ENCODE results near the gene STKLD1. TPM values are rescaled to one million over a fixed set of nuclear protein-coding genes. Genes with fewer than 3 reads are reported as not detected.

STKLD1 gene
- total RNA-seq, 4 donors from 2014 or later, result 0.94 TPM; not detected in 3

DNA sequence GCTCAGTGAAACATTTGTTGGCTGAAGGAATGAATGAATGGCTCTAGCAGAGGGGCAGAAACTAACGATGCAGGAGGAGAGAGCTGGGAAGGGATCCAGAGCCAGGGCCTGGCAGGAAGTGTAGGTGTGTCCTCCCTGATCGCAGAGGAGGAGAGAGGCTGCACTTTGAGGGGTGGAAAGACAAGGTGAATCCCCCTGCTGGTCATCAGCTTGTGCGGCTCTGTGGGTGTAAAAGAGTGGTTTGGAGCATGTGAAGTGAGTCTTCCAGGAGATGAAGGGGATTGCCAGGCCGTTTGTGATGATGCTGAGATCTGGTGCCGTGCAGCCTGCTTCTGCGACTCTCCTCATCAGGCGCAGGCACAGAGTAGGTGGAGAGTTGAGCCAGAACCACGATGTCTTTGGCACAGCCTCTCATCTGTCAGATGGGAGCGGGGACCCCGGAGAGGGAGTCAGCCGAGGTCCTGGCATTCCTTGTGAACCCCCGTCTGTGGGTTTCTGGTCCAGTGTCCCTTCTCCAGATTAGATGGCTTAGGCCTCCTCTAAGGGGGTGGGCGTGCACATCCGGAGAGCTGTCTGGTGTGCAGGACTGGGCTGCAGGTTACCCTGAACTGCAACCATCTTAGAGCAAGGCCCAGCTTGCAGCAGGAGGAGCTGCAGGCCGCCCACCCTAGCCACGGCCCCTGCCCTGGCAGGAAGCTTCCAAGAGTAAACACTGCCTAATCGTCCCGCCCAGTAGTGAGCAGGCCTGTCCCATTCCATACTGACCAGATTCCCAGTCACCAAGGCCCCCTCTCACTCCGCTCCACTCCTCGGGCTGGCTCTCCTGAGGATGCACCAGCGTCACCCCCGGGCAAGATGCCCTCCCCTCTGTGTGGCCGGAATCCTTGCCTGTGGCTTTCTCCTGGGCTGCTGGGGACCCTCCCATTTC, 45.7 kb downstream of the STKLD1 start, which contains the start of gene ADAMTS13:
Gene ADAMTS13 (plus strand): TSS at position 753 of the 928 bp plus-strand sequence. CDS start 77 bp downstream, at position 830.
- Histone ChIP-seq H3K9me3 (no peaks in the 10 kb centered on the region), H3K27ac (no peak within 1 kb of the TSS), H3K27me3 (no peaks in the 10 kb centered on the region), H3K4me1 (peaks cover 3 to 14% (median 4%) of the 10 kb centered on the region in 4 donors), H3K36me3 (no peaks in the 10 kb centered on the region), H3K4me3 (no peak within 1 kb of the TSS)
- no peak for DNase-seq
- no peak for TF ChIP-seq POLR2A (IDR thresholded peaks at IDR 0.05)
- TF ChIP-seq, protein P1, sequence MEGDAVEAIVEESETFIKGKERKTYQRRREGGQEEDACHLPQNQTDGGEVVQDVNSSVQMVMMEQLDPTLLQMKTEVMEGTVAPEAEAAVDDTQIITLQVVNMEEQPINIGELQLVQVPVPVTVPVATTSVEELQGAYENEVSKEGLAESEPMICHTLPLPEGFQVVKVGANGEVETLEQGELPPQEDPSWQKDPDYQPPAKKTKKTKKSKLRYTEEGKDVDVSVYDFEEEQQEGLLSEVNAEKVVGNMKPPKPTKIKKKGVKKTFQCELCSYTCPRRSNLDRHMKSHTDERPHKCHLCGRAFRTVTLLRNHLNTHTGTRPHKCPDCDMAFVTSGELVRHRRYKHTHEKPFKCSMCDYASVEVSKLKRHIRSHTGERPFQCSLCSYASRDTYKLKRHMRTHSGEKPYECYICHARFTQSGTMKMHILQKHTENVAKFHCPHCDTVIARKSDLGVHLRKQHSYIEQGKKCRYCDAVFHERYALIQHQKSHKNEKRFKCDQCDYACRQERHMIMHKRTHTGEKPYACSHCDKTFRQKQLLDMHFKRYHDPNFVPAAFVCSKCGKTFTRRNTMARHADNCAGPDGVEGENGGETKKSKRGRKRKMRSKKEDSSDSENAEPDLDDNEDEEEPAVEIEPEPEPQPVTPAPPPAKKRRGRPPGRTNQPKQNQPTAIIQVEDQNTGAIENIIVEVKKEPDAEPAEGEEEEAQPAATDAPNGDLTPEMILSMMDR (IDR thresholded peaks at IDR 0.05), result no peak

DNA sequence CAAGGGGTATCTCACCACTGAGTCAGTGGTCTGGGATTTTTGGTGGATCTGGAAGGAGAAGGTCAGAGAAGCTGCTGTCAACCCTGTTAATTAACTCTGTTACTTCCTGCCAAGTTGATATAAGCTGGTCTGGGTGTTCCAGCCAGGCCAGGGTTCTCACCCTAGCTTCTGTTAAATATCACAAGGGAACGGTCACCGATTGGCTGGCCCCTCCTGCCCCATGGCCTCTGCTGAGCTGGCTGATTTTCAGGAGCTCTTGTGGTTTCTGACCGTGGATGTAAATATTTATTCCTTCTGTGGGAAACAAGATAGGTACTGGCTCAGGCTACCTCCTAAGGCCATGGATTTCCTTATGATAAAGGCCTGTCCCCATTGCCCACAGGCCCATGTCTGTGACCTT, 47.0 kb downstream of the STKLD1 start:
- TF ChIP-seq, protein P1 (IDR thresholded peaks at IDR 0.05), result no peak
- TF ChIP-seq POLR2A (IDR thresholded peaks at IDR 0.05), result no peak
- DNase-seq, result no peak

GRCh38 chr9:133424187-133424586, 48.0 kb downstream of the STKLD1 start:
- H3K9me3 ChIP-seq, result peaks cover 0 to 3% (median 0%) of the 10 kb centered on the region in 4 donors
- no peaks in the 10 kb centered on the region for H3K36me3 ChIP-seq
- H3K27me3 ChIP-seq, result peaks cover 0 to 5% of the 10 kb centered on the region in 2 donors

More for the DNA sequence above, 47.0 kb downstream of the STKLD1 start:
- H3K4me3 ChIP-seq, result no peak overlapping the region
- peaks cover 0 to 3% (median 0%) of the 10 kb centered on the region in 4 donors for H3K9me3 ChIP-seq
- no peaks in the 10 kb centered on the region for H3K36me3 ChIP-seq
- H3K27me3 ChIP-seq, result peaks cover 0 to under 1% of the 10 kb centered on the region in 2 donors
- no peak overlapping the region for H3K27ac ChIP-seq
- peaks cover 0 to 14% (median 4%) of the 10 kb centered on the region in 4 donors for H3K4me1 ChIP-seq

DNA sequence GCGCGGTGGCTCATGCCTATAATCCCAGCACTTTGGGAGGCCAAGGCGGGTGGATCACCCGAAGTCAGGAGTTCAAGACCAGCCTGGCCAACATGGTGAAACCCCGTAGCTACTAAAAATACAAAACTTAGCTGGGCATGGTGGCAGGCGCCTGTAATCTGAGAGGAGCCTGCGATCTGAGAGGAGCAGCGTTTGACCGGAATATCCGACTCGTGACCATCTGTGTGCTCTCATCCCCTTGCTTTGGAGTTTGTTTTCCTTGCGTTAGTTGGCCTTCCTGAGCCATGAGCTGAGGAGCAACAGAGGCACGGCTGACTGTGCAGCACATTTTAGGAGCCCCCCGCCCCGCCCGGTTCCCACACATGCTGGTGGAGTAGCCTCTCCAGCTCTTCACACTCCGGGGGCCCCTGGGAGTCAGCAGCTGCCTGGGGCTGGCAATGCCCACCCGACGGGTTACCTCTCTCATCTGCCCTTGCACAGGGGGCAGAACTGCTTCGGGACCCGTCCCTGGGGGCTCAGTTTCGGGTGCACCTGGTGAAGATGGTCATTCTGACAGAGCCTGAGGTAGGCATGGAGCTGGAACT, 49.0 kb downstream of the STKLD1 start:
- Histone ChIP-seq H3K9me3 (peaks cover 0 to 3% (median 0%) of the 10 kb centered on the region in 4 donors), H3K4me1 (peaks cover 0 to 15% (median 6%) of the 10 kb centered on the region in 4 donors), H3K27me3 (peaks cover 0 to 5% of the 10 kb centered on the region in 2 donors), H3K36me3 (no peaks in the 10 kb centered on the region), H3K4me3 (no peak overlapping the region), H3K27ac (no peak overlapping the region)
- TF ChIP-seq, protein P1 (IDR thresholded peaks at IDR 0.05), result no peak
- no peak for TF ChIP-seq POLR2A (IDR thresholded peaks at IDR 0.05)
- no peak for DNase-seq

More at GRCh38 chr9:133424187-133424586, 48.0 kb downstream of the STKLD1 start:
- H3K4me3 ChIP-seq, result no peak overlapping the region
- TF ChIP-seq POLR2A (IDR thresholded peaks at IDR 0.05), result no peak
- TF ChIP-seq, protein P1 (IDR thresholded peaks at IDR 0.05), result no peak
- peaks cover 0 to 15% (median 8%) of the 10 kb centered on the region in 4 donors for H3K4me1 ChIP-seq
- DNase-seq, result no peak
- no peak overlapping the region for H3K27ac ChIP-seq

- DNase-seq, result peak in 1 of 3 donors; percentile 59
- no peak overlapping the region for H3K27ac ChIP-seq
- H3K36me3 ChIP-seq, result no peaks in the 10 kb centered on the region
- H3K27me3 ChIP-seq, result peaks cover 0 to 5% of the 10 kb centered on the region in 2 donors
- TF ChIP-seq POLR2A (IDR thresholded peaks at IDR 0.05), result no peak
- TF ChIP-seq, protein P1 (IDR thresholded peaks at IDR 0.05), result no peak
- peaks cover 0 to 15% (median 6%) of the 10 kb centered on the region in 4 donors for H3K4me1 ChIP-seq
- no peak overlapping the region for H3K4me3 ChIP-seq
- H3K9me3 ChIP-seq, result peaks cover 0 to 3% (median 0%) of the 10 kb centered on the region in 4 donors
These were observed 49.8 kb downstream of the STKLD1 start for GRCh38 chr9:133426011-133426410.
